Activated B cell treated with CpG ODN at 0.5 μM for 24 hours (primary cell): ENCODE data around the gene RTP3. TPM values are rescaled to one million over a fixed set of nuclear protein-coding genes. Genes with fewer than 3 reads are reported as not detected.

Source experiments
- ATAC-seq: fragments of 200-7000 bp; cut with Tn5 transposase; one replicate; pipeline ENCODE4 v1.10.0; 2021; ENCODE audit warnings: low read depth, mild to moderate bottlenecking, moderate library complexity
- CTCF ChIA-PET: fragments of 350-600 bp; sonication (Branson Sonifier 250); formaldehyde crosslinking; loops from one replicate; lab custom pipeline; 2021; ENCODE audit warnings: antibody characterized with exemption; lab: Charles Lee
- POLR2A ChIA-PET: fragments of 350-600 bp; sonication (Branson Sonifier 250); formaldehyde crosslinking; loops from one replicate; lab custom pipeline; 2021; ENCODE audit warnings: antibody characterized with exemption; lab: Charles Lee
- DNase-seq: peaks from one replicate; pipeline ENCODE4 v3.0.0; 2022
- H3K27ac Mint-ChIP-seq: one replicate; pipeline ENCODE4 v1.8.0; 2020; ENCODE audit warnings: mixed read lengths
- H3K27me3 Mint-ChIP-seq: one replicate; pipeline ENCODE4 v1.8.0; 2021; ENCODE audit warnings: mixed read lengths
- H3K36me3 Mint-ChIP-seq: one replicate; pipeline ENCODE4 v1.8.0; 2021; ENCODE audit warnings: low read depth, mixed read lengths
- H3K4me1 Mint-ChIP-seq: one replicate; pipeline ENCODE4 v1.8.0; 2021; ENCODE audit warnings: mixed read lengths
- H3K4me3 Mint-ChIP-seq: one replicate; pipeline ENCODE4 v1.8.0; 2020; ENCODE audit warnings: mild to moderate bottlenecking, mixed read lengths
- H3K9me3 Mint-ChIP-seq: one replicate; pipeline ENCODE4 v1.8.0; 2020; ENCODE audit warnings: mixed read lengths
- intact Hi-C: fragments of 100-400 bp; cut with micrococcal nuclease; formaldehyde crosslinking; loops from one replicate; pipeline ENCODE4 v1.15.1; 2024
- total RNA-seq: library from RNA; stranded (reverse); gene quantifications from 2 replicates; pipeline ENCODE4 v1.2.3, GENCODE V29; 2022
- TF ChIP-seq, protein P1 (sequence below): fragments of 200-600 bp; IDR thresholded peaks from one replicate; pipeline ENCODE4 v1.8.0; 2022; ENCODE audit warnings: antibody characterized with exemption, mild to moderate bottlenecking

The RTP3 gene
- not detected in 2 replicates for total RNA-seq

DNA sequence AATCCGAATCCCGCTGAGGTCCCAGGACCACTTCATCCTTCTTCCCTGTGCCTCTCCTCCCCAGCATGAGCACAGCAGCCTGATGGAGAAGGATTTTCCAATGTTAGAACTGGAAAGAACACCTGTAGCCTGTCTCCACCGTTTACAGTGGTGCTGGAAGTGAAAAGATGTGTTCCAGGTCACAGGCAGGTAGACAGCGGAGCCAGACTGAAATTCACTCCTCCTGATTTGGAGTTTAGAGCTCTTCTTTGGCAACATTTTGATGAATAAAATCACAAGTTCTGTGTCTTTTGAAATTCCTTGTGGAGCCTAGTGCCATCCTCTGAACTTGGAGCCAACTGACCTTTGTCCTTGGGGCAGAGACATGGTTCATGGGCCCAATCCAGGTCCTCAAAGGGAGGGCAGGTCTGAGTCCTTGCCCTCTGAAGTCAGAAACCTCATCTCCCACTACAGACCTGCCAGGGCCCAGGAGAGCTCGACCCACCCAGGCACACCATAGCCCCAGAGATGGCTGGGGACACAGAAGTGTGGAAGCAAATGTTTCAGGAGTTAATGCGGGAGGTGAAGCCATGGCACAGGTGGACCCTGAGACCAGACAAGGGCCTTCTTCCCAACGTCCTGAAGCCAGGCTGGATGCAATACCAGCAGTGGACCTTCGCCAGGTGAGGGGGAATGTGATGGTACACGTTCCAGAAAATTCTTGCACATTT lies at the start of gene RTP3:
TSS of gene RTP3 (plus strand) at position 421 of the 710 bp plus-strand sequence. CDS start at position 508, 87 bp downstream.
- Mint-ChIP-seq H3K4me1 (peaks cover 31% of the 10 kb centered on the region), H3K9me3 (no peaks in the 10 kb centered on the region), H3K27me3 (no peaks in the 10 kb centered on the region), H3K4me3 (no peak within 1 kb of the TSS), H3K36me3 (no peaks in the 10 kb centered on the region), H3K27ac (no peak within 1 kb of the TSS)
- no peak for DNase-seq
- CTCF ChIA-PET: interaction anchor here (1.5 to 4.0 kb wide), 4 partner anchors 9 to 132 kb away, joined by 10 to 21 read pairs (median 15); no protein-coding TSS in a partner anchor
- POLR2A ChIA-PET: interaction anchor here (1.0 to 1.7 kb wide), 2 partner anchors 8 to 42 kb away, joined by 3 to 7 read pairs; no protein-coding TSS in a partner anchor
- intact Hi-C loops: loop anchor here (2.0 kb wide), 2 partner anchors 41 to 61 kb away; no protein-coding TSS in a partner anchor
- TF ChIP-seq, protein P1, sequence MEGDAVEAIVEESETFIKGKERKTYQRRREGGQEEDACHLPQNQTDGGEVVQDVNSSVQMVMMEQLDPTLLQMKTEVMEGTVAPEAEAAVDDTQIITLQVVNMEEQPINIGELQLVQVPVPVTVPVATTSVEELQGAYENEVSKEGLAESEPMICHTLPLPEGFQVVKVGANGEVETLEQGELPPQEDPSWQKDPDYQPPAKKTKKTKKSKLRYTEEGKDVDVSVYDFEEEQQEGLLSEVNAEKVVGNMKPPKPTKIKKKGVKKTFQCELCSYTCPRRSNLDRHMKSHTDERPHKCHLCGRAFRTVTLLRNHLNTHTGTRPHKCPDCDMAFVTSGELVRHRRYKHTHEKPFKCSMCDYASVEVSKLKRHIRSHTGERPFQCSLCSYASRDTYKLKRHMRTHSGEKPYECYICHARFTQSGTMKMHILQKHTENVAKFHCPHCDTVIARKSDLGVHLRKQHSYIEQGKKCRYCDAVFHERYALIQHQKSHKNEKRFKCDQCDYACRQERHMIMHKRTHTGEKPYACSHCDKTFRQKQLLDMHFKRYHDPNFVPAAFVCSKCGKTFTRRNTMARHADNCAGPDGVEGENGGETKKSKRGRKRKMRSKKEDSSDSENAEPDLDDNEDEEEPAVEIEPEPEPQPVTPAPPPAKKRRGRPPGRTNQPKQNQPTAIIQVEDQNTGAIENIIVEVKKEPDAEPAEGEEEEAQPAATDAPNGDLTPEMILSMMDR: no peak
- ATAC-seq: no peak

DNA sequence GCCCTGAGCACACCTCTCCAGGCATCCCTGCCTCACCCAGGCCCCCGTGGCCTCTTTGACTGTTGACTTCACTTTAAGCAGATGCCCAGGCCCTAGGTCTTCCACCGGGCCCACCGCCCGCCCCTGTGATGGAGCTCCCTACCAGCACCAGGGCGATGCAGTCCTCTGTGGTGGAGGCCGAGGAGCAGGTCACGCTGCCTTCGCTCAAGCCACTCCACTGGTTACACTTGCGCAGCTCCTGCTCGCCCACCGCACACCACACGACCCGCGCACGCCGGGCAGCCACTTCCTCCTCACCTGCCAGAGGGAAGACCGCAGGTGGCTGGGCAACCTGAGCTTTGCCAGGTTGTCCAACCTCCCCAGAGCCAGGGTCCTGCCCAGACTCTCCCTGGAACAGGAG lies 49.1 kb upstream of the RTP3 start:
- ChIA-PET POLR2A (no interaction called here), CTCF (interaction anchor here (0.5 to 1.4 kb wide), 2 partner anchors 90 to 1067 kb away, joined by 3 read pairs; no protein-coding TSS in a partner anchor)
- H3K4me1 Mint-ChIP-seq: peaks cover 2% of the 10 kb centered on the region
- peaks cover 8% of the 10 kb centered on the region for H3K27me3 Mint-ChIP-seq
- H3K36me3 Mint-ChIP-seq: no peaks in the 10 kb centered on the region
- no peaks in the 10 kb centered on the region for H3K9me3 Mint-ChIP-seq
- TF ChIP-seq, protein P1: no peak
- DNase-seq (no peak), ATAC-seq (no peak)
- H3K27ac Mint-ChIP-seq: no peak overlapping the region
- no peak overlapping the region for H3K4me3 Mint-ChIP-seq
- intact Hi-C loops: no loop called here

DNA sequence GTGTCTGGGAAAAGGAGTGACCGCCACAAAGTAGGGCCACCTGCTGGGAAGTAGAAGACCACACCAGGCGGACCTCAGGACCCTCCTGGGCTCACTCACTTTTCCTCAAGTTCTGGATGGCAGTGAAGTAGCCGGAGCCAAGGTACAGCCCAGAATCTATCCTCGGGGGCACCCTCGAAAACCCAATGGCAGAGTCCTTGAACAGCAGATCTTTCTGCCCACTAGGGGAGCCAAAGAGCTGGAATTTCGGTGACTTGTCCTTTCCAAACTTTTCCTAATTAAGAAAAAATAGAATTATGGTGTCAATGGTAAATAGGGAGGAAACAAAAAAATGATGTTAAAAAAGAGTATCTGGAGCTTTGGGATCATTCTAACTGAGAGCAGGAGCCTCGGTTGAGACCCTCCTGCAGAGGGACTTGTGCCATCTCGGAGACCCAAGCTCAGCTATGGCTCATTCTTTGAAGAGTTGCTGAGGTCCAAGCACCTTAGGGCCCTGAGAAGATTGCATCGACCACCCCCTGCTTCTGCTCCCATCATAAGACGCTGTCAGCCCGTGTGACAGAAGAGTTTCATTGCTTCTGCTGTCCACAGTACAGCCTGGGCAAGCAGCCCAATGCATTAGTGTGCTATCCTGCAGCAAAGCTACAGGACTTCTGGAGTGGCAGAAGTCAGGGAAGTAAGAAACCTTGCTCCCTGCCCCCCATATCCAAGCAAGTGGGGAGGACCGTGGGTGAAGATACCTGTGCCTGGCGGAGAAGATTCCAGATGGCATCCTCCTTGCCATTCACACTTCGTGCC lies 47.8 kb upstream of the RTP3 start:
- DNase-seq: no peak
- intact Hi-C loops: no loop called here
- no peak for ATAC-seq
- ChIA-PET CTCF (interaction anchor here (1.0 to 1.4 kb wide), 4 partner anchors 12 to 88 kb away, joined by 3 to 4 read pairs (median 4); no protein-coding TSS in a partner anchor), POLR2A (no interaction called here)
- H3K4me3 Mint-ChIP-seq: no peak overlapping the region
- peaks cover 8% of the 10 kb centered on the region for H3K27me3 Mint-ChIP-seq
- no peak overlapping the region for H3K27ac Mint-ChIP-seq
- TF ChIP-seq, protein P1: no peak
- no peaks in the 10 kb centered on the region for H3K9me3 Mint-ChIP-seq
- peaks cover 3% of the 10 kb centered on the region for H3K4me1 Mint-ChIP-seq
- no peaks in the 10 kb centered on the region for H3K36me3 Mint-ChIP-seq

DNA sequence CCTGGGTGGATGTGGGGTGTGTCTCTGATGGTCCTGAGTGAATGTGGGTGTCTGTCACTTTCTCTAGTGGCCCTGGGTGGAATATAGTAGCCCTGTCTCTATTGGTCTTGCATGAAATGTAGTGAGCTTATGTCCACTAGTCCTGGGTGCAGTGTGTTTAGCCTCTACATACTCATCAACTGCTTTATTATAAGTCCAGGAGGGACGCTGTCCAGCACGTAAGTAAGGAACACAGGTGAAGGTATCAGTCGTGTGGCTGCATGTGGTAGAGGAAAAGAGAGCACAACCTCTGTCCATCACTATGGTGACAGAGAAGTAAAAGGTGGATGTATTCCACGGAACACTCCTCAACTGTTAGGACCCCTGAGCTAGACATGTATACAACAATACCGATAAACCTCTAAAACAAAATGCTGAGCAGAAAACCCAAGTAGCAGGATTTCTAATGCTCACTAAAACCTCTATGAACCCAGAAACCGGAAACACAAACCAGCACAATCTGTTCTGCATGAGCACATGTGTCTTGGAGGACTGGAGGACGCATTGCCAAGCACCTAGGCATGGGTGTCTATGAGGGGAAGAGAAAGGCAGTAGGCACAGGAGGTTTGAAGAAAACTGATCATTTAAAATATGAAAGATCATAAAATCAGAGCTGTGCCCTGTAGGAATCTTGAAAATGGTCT lies 44.1 kb upstream of the RTP3 start:
- ATAC-seq (no peak), DNase-seq (no peak)
- H3K4me3 Mint-ChIP-seq: no peak overlapping the region
- H3K36me3 Mint-ChIP-seq: no peaks in the 10 kb centered on the region
- CTCF ChIA-PET: no interaction called here
- POLR2A ChIA-PET: no interaction called here
- peaks cover 10% of the 10 kb centered on the region for H3K27me3 Mint-ChIP-seq
- intact Hi-C loops: no loop called here
- TF ChIP-seq, protein P1: no peak
- peaks cover 3% of the 10 kb centered on the region for H3K4me1 Mint-ChIP-seq
- H3K27ac Mint-ChIP-seq: no peak overlapping the region
- no peaks in the 10 kb centered on the region for H3K9me3 Mint-ChIP-seq
